HepG2 (cell line): Measurements from ENCODE around the gene KREMEN1. TPM values are rescaled to one million over a fixed set of nuclear protein-coding genes. Genes with fewer than 3 reads are reported as not detected.
A peak's percentile ranks its signal among the peaks of the same experiment; 100 is the strongest.

Experiments
- ATAC-seq: fragments of 200-7000 bp; cut with Tn5 transposase; 3 replicates; pipeline ENCODE4 v1.9.1; 2020; ENCODE audit warnings: mild to moderate bottlenecking, moderate library complexity
- BruUV-seq: library from RNA; stranded (reverse); fragments of 400-500 nt; replicated peaks from 2 replicates; lab custom pipeline; 2021; lab: Mats Ljungman, UMichigan
- CTCF ChIA-PET: fragments of 300-600 bp; formaldehyde crosslinking; extraction: SDS; loops from one replicate; lab custom pipeline; 2021; ENCODE audit warnings: low total read pairs, inconsistent platforms, low intra/inter-chr PET ratio; lab: Yijun Ruan, JAX
- POLR2A ChIA-PET: fragments of 350-600 bp; sonication (Branson Sonifier 250); formaldehyde crosslinking; loops from one replicate; lab custom pipeline; 2020; ENCODE audit warnings: antibody characterized with exemption, inconsistent platforms; lab: Yijun Ruan, JAX
- DNase-seq: peaks from one replicate; pipeline ENCODE4 v3.0.0-alpha.2; 2015; ENCODE audit warnings: low spot score
- FAIRE-seq: peaks from 3 replicates; lab custom pipeline; 2011; peaks lifted over from hg19 to GRCh38; lab: Jason Lieb, UNC
- H2AFZ ChIP-seq: one replicate; pipeline ENCODE4 v1.6.1; 2011; ENCODE audit warnings: low read length, inconsistent platforms
- H3K27ac ChIP-seq: fragments of 300-600 bp; 3 replicates; pipeline ENCODE4 v1.8.0; 2011; ENCODE audit warnings: mixed run types, mild to moderate bottlenecking, mixed read lengths, low read length, inconsistent platforms; ENCODE audit not compliant: insufficient read depth; ENCODE audit errors: extremely low read length
- H3K27me3 ChIP-seq, 2 experiments: fragments of 200-600 bp in 1 of 2; 2 replicates in 1 of 2; 3 replicates in 1 of 2; pipeline versions ENCODE4 v1.6.0 to v1.8.0; 2011; ENCODE audit warnings: low read length in 2 of 2, mild to moderate bottlenecking in 2 of 2, moderate library complexity in 2 of 2, inconsistent platforms in 1 of 2; ENCODE audit not compliant: insufficient read depth in 2 of 2, control insufficient read depth in 1 of 2
- H3K36me3 ChIP-seq, 2 experiments: fragments of 200-600 bp in 1 of 2; replicated peaks in 1 of 2; 2 replicates in 1 of 2; 3 replicates in 1 of 2; pipeline versions ENCODE4 v1.5.1 to v1.8.0; 2011; ENCODE audit warnings: low read length in 2 of 2, inconsistent platforms in 1 of 2; ENCODE audit not compliant: insufficient read depth in 2 of 2, control insufficient read depth in 1 of 2
- H3K4me1 ChIP-seq: 2 replicates; pipeline ENCODE4 v1.5.1; 2012; ENCODE audit warnings: low read length, inconsistent platforms; ENCODE audit not compliant: insufficient read depth
- H3K4me2 ChIP-seq: 2 replicates; pipeline ENCODE4 v1.6.0; 2011; ENCODE audit warnings: low read depth, low read length, inconsistent platforms
- H3K4me3 ChIP-seq, 3 experiments: fragments of 200-600 bp in 1 of 3; sonication (generic), shearing (Covaris generic) in 1 of 3; replicated peaks in 1 of 3; 2 replicates each; pipeline ENCODE4 v1.5.1; 2011 to 2016; ENCODE audit warnings: low read length in 3 of 3, inconsistent platforms in 2 of 3, low read depth in 2 of 3, mild to moderate bottlenecking in 2 of 3, control low read depth in 1 of 3, mixed read lengths in 1 of 3; ENCODE audit not compliant: insufficient read depth in 1 of 3
- H3K79me2 ChIP-seq: one replicate; pipeline ENCODE4 v1.6.1; 2011; ENCODE audit warnings: low read length, inconsistent platforms; ENCODE audit not compliant: insufficient read depth
- H3K9ac ChIP-seq: 2 replicates; pipeline ENCODE4 v1.6.0; 2011; ENCODE audit warnings: mild to moderate bottlenecking, low read depth, low read length, inconsistent platforms; ENCODE audit not compliant: insufficient read depth
- H3K9me3 ChIP-seq: 2 replicates; pipeline ENCODE4 v1.5.1; 2012; ENCODE audit warnings: mild to moderate bottlenecking, low read length
- H4K20me1 ChIP-seq: 2 replicates; pipeline ENCODE4 v1.6.0; 2011; ENCODE audit warnings: inconsistent platforms, mild to moderate bottlenecking, low read length, moderate library complexity; ENCODE audit not compliant: insufficient read depth
- BCL6 ChIP-seq: IDR thresholded peaks from 2 replicates; pipeline ENCODE4 v1.6.1; 2016; ENCODE audit warnings: missing genetic modification reagents, missing compliant biosample characterization
- CBX5 ChIP-seq: sonication (generic); formaldehyde crosslinking; IDR thresholded peaks from 2 replicates; pipeline ENCODE4 v1.4.0; 2020; ENCODE audit warnings: missing genetic modification reagents, borderline replicate concordance
- DR1 ChIP-seq: sonication (generic); formaldehyde crosslinking; IDR thresholded peaks from 2 replicates; pipeline ENCODE4 v1.8.0; 2021; ENCODE audit warnings: mild to moderate bottlenecking, missing genetic modification reagents, inconsistent platforms
- FOXC1 ChIP-seq: sonication (generic); formaldehyde crosslinking; IDR thresholded peaks from 2 replicates; pipeline ENCODE4 v1.8.0; 2022; ENCODE audit warnings: mild to moderate bottlenecking, missing genetic modification reagents, borderline replicate concordance
- KMT2B ChIP-seq: IDR thresholded peaks from 2 replicates; pipeline ENCODE4 v1.6.1; 2016; ENCODE audit warnings: missing genetic modification reagents, missing compliant biosample characterization
- NFIC ChIP-seq: IDR thresholded peaks from 2 replicates; pipeline ENCODE4 v1.6.1; 2012; ENCODE audit warnings: mild to moderate bottlenecking, low read length, inconsistent platforms
- NONO ChIP-seq, 2 experiments: fragments of 450-650 bp in 1 of 2; sonication (generic) in 1 of 2; formaldehyde crosslinking in 1 of 2; IDR thresholded peaks in 1 of 2; conservative IDR thresholded peaks in 1 of 2; 2 replicates each; pipeline versions ENCODE4 v1.6.1 to v1.8.0; 2017 to 2022; ENCODE audit warnings: mild to moderate bottlenecking in 1 of 2, missing genetic modification reagents in 1 of 2, moderate library complexity in 1 of 2
- PHF21A ChIP-seq: sonication (generic); formaldehyde crosslinking; IDR thresholded peaks from 2 replicates; pipeline ENCODE4 v1.5.0; 2020; ENCODE audit warnings: mild to moderate bottlenecking, missing genetic modification reagents
- POLR2G ChIP-seq: fragments of 200-400 bp; formaldehyde crosslinking; IDR thresholded peaks from 2 replicates; pipeline ENCODE4 v1.6.1; 2018; ENCODE audit warnings: mild to moderate bottlenecking, low read depth, low read length, moderate library complexity
- RORA ChIP-seq: sonication (generic); formaldehyde crosslinking; IDR thresholded peaks from 2 replicates; pipeline ENCODE4 v1.5.0; 2020; ENCODE audit warnings: mild to moderate bottlenecking, missing genetic modification reagents, moderate library complexity
- SOX13 ChIP-seq, 3 experiments: fragments of 450-650 bp in 1 of 3; sonication (generic) in 1 of 3; formaldehyde crosslinking in 1 of 3; IDR thresholded peaks in 2 of 3; conservative IDR thresholded peaks in 1 of 3; 2 replicates each; pipeline versions ENCODE4 v1.5.0 to v1.6.1; 2016 to 2020; ENCODE audit warnings: antibody characterized with exemption in 1 of 3, mild to moderate bottlenecking in 1 of 3, missing compliant biosample characterization in 1 of 3, missing genetic modification reagents in 1 of 3, moderate library complexity in 1 of 3
- TEAD2 ChIP-seq: sonication (generic); formaldehyde crosslinking; IDR thresholded peaks from 2 replicates; pipeline ENCODE4 v1.9.0; 2021; ENCODE audit warnings: missing genetic modification reagents
- ZC3H4 ChIP-seq: sonication (generic); formaldehyde crosslinking; IDR thresholded peaks from 2 replicates; pipeline ENCODE4 v1.4.0; 2020; ENCODE audit warnings: missing genetic modification reagents, borderline replicate concordance
- ZFP36L1 ChIP-seq: sonication (generic); formaldehyde crosslinking; IDR thresholded peaks from 2 replicates; pipeline ENCODE4 v1.8.0; 2022; ENCODE audit warnings: mild to moderate bottlenecking, missing genetic modification reagents, moderate library complexity
- ZNF264 ChIP-seq: sonication (generic); formaldehyde crosslinking; IDR thresholded peaks from 2 replicates; pipeline ENCODE4 v1.4.0; 2020; ENCODE audit warnings: missing genetic modification reagents
- ZNF513 ChIP-seq: sonication (generic); formaldehyde crosslinking; conservative IDR thresholded peaks from 2 replicates; pipeline ENCODE4 v1.5.0; 2020; ENCODE audit warnings: missing genetic modification reagents
- ZNF800 ChIP-seq: sonication (generic); formaldehyde crosslinking; IDR thresholded peaks from 2 replicates; pipeline ENCODE4 v1.4.0; 2020; ENCODE audit warnings: missing genetic modification reagents
- ZNF883 ChIP-seq: sonication (generic); formaldehyde crosslinking; IDR thresholded peaks from 2 replicates; pipeline ENCODE4 v1.5.1; 2020; ENCODE audit warnings: mild to moderate bottlenecking, missing genetic modification reagents; ENCODE audit errors: not compliant biosample characterization
- ZSCAN9 ChIP-seq: IDR thresholded peaks from 2 replicates; pipeline ENCODE4 v1.6.1; 2016; ENCODE audit warnings: borderline replicate concordance
- WGBS: methylation state at CpG from one replicate; pipeline ENCODE4 v1.1.6; 2017; ENCODE audit warnings: low lambda C conversion rate; 5-methylcytosine and 5-hydroxymethylcytosine counted together
- in situ Hi-C: cut with HindIII; loops from 2 replicates; pipeline ENCODE4 v1.10.0; 2017; ENCODE audit warnings: low pct_unique_long_range_greater_than_20kb; ENCODE audit not compliant: extremely low pct_ligation_motif_present
- intact Hi-C: fragments of 100-400 bp; cut with micrococcal nuclease; formaldehyde crosslinking; loops from one replicate; pipeline ENCODE4 v1.10.0; 2022; ENCODE audit not compliant: unreplicated experiment
- polyA plus RNA-seq, 8 experiments: library from polyadenylated mRNA; depleted of rRNA in 3 of 8; stranded (reverse) in 7 of 8; unstranded in 1 of 8; fragments of >200 nt; fragmentation: Illumina TruSeq in 4 of 8; extraction: Trizol in 4 of 8; gene quantifications; 2 replicates each; pipeline versions ENCODE4 v1.2.1 to v1.2.3, GENCODE V29; 2011 to 2016; ENCODE audit warnings: low read depth in 4 of 8, missing spikeins in 1 of 8, mixed read lengths in 1 of 8; ENCODE audit not compliant: insufficient read depth in 1 of 8
- total RNA-seq, 5 experiments: library from RNA; depleted of rRNA; stranded (reverse); fragments of >200 nt; fragmentation: Illumina TruSeq; extraction: Trizol; gene quantifications; 2 replicates each; pipeline ENCODE4 v1.2.3, GENCODE V29; 2016; ENCODE audit warnings: low read depth in 1 of 5
- TF ChIP-seq, protein P1 (sequence below): sonication (generic); formaldehyde crosslinking; IDR thresholded peaks from 2 replicates; pipeline ENCODE4 v1.5.1; 2020; ENCODE audit warnings: mild to moderate bottlenecking, missing genetic modification reagents, borderline replicate concordance

Gene KREMEN1
- total and polyA plus RNA-seq, 2 of the 13 experiments (the other 11 are each of a cell fraction or from before 2014, with no cell fraction given) = 9.8 to 13.8 TPM

- H3K9ac ChIP-seq = no peak overlapping the region
- FAIRE-seq (no peak), DNase-seq (no peak), ATAC-seq (peak; percentile 33)
- no peaks in the 10 kb centered on the region for H3K27me3 ChIP-seq
- BruUV-seq = no TSS peak
- H3K27ac ChIP-seq = no peak overlapping the region
- no peak overlapping the region for H3K4me3 ChIP-seq
- POLR2A ChIA-PET = interaction anchor here (0.9 kb wide), 1 partner anchor 15 kb away, joined by 3 read pairs; no protein-coding TSS in a partner anchor
- H3K4me1 ChIP-seq = peaks cover 35% of the 10 kb centered on the region
- no peaks in the 10 kb centered on the region for H3K79me2 ChIP-seq
- intact Hi-C loops = no loop called here
- H3K36me3 ChIP-seq = peaks cover 20% of the 10 kb centered on the region in 2 experiments; a peak in 4 of 5 replicates
- WGBS = 63% methylated on average over 9 of the region's 10 CpGs
- H2AFZ ChIP-seq = no peak overlapping the region
- 0 out of 2 replicates have a peak overlapping the region, but pooled peaks have one; percentile 20 for H3K4me2 ChIP-seq
- no peaks in the 10 kb centered on the region for H3K9me3 ChIP-seq
- H4K20me1 ChIP-seq = peaks cover 9% of the 10 kb centered on the region
- in situ Hi-C loops = no loop called here
- CTCF ChIA-PET = no interaction called here
- no peak for TF ChIP-seq TEAD2 (CRISPR knock-in tag)
- TF ChIP-seq ZNF264 (CRISPR knock-in tag) = no peak
- no peak for TF ChIP-seq ZNF513
- no peak for TF ChIP-seq SOX13 (IDR thresholded peaks at IDR 0.05)
- no peak for TF ChIP-seq SOX13 (CRISPR knock-in tag; conservative IDR thresholded peaks at IDR 0.05 in 1 of 2, IDR thresholded peaks at IDR 0.05 in 1 of 2)
- peak; percentile 30; the same call in 1 of the 2 replicates for TF ChIP-seq NFIC
- TF ChIP-seq ZNF800 (CRISPR knock-in tag) = no peak
- TF ChIP-seq CBX5 = 0 out of 2 replicates have a peak, but pooled peaks have one; percentile 7
- TF ChIP-seq BCL6 (CRISPR knock-in tag) = 0 out of 2 replicates have a peak, but pooled peaks have one; percentile 21
- peak; percentile 76 for TF ChIP-seq POLR2G
- TF ChIP-seq ZSCAN9 (CRISPR knock-in tag) = no peak
- TF ChIP-seq KMT2B (CRISPR knock-in tag) = no peak
- TF ChIP-seq ZNF883 (CRISPR knock-in tag) = peak; percentile 32
- no peak for TF ChIP-seq RORA (CRISPR knock-in tag)
- no peak for TF ChIP-seq ZFP36L1
- TF ChIP-seq, protein P1, sequence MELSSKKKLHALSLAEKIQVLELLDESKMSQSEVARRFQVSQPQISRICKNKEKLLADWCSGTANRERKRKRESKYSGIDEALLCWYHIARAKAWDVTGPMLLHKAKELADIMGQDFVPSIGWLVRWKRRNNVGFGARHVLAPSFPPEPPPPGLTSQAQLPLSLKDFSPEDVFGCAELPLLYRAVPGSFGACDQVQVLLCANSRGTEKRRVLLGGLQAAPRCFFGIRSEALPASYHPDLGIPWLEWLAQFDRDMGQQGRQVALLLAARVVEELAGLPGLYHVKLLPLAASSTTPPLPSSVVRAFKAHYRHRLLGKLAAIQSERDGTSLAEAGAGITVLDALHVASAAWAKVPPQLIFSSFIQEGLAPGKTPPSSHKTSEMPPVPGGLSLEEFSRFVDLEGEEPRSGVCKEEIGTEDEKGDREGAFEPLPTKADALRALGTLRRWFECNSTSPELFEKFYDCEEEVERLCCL = no peak
- no peak for TF ChIP-seq DR1
- TF ChIP-seq FOXC1 (CRISPR knock-in tag) = no peak
- TF ChIP-seq ZC3H4 (CRISPR knock-in tag) = 0 out of 2 replicates have a peak, but pooled peaks have one; percentile 13
- TF ChIP-seq NONO (IDR thresholded peaks at IDR 0.05) = no peak
- 0 out of 2 replicates have a peak, but pooled peaks have one; percentile 29 for TF ChIP-seq NONO (CRISPR knock-in tag; conservative IDR thresholded peaks at IDR 0.05)
- TF ChIP-seq PHF21A (CRISPR knock-in tag) = 0 out of 2 replicates have a peak, but pooled peaks have one; percentile 43
Measured at GRCh38 chr22:29054251-29054767, 18.5 kb upstream of the KREMEN1 start.
